ENCODE data around the gene SATL1.
"Not testable (repeated sequence)": the region's sequence is repeated elsewhere in the genome, so short reads cannot be mapped to it uniquely, and the experiment has no call there.

- not testable (repeated sequence) for TF ChIP-seq CTCF, POLR2A (IDR thresholded peaks at IDR 0.05)
These were observed 166.3 kb downstream of the SATL1 start for GRCh38 chrX:85077247-85077646.
